Lung (tissue), 12 donors: ENCODE results near the gene CIART. TPM values are rescaled to one million over a fixed set of nuclear protein-coding genes. Genes with fewer than 3 reads are reported as not detected.
A peak's percentile ranks its signal among the peaks of the same experiment; 100 is the strongest.

Experiments used
- ATAC-seq: fragments of 200-7000 bp; cut with Tn5 transposase; one replicate; pipeline ENCODE4 v1.9.1; 2020; ENCODE audit warnings: moderate number of reproducible peaks; ENCODE audit not compliant: insufficient read depth, low FRiP score
- DNase-seq, 3 donors: peaks; one replicate each; pipeline ENCODE4 v3.0.0-alpha.2; 2013 to 2017
- H3K27ac ChIP-seq, 2 donors: one replicate each; pipeline ENCODE4 v1.5.1; 2013; ENCODE audit warnings: mild to moderate bottlenecking in 2 of 2, moderate library complexity in 2 of 2, control low read depth in 1 of 2, inconsistent platforms in 1 of 2, low read depth in 1 of 2, low read length in 1 of 2
- H3K27me3 ChIP-seq, 3 donors: one replicate each; pipeline ENCODE4 v1.5.1; 2013; ENCODE audit warnings: low read length in 2 of 3; ENCODE audit not compliant: control insufficient read depth in 3 of 3, insufficient read depth in 3 of 3
- H3K36me3 ChIP-seq, 4 donors: one replicate each; pipeline ENCODE4 v1.5.1; 2013; ENCODE audit warnings: low read length in 4 of 4, mild to moderate bottlenecking in 1 of 4, moderate library complexity in 1 of 4; ENCODE audit not compliant: control insufficient read depth in 4 of 4, insufficient read depth in 4 of 4
- H3K4me1 ChIP-seq, 5 donors: one replicate each; pipeline ENCODE4 v1.5.1; 2013; ENCODE audit warnings: low read length in 5 of 5, mild to moderate bottlenecking in 2 of 5, moderate library complexity in 1 of 5; ENCODE audit not compliant: control insufficient read depth in 5 of 5, insufficient read depth in 5 of 5
- H3K4me3 ChIP-seq: one replicate; pipeline ENCODE4 v1.5.1; 2013; ENCODE audit warnings: mild to moderate bottlenecking, control low read depth, moderate library complexity
- H3K9ac ChIP-seq, 2 donors: one replicate each; pipeline ENCODE4 v1.5.1; 2013; ENCODE audit warnings: low read length in 2 of 2, control low read depth in 1 of 2; ENCODE audit not compliant: insufficient read depth in 1 of 2
- H3K9me3 ChIP-seq, 4 donors: one replicate each; pipeline ENCODE4 v1.5.1; 2013; ENCODE audit warnings: low read length in 3 of 4, mild to moderate bottlenecking in 1 of 4, moderate library complexity in 1 of 4; ENCODE audit not compliant: control insufficient read depth in 4 of 4, insufficient read depth in 3 of 4
- WGBS, 2 donors: extraction: QIAGEN DNeasy Blood & Tissue Kit; methylation state at CpG; one replicate each; pipeline ENCODE4 v1.1.7; 2013; 5-methylcytosine and 5-hydroxymethylcytosine counted together
- polyA plus RNA-seq, 2 donors: library from polyadenylated mRNA; stranded (reverse); fragments of 200-250 nt; gene quantifications; one replicate each; pipeline ENCODE4 v1.2.1, GENCODE V29; 2013
- total RNA-seq, 2 donors: library from RNA; depleted of rRNA in 1 of 2; stranded (reverse); fragments of >200 nt in 1 of 2; gene quantifications; one replicate each; pipeline ENCODE4 v1.2.1, GENCODE V29; 2014 to 2021
- TF ChIP-seq, protein P1 (sequence below): IDR thresholded peaks from 2 replicates; pipeline ENCODE4 v1.5.1; 2012; ENCODE audit warnings: mild to moderate bottlenecking; ENCODE audit errors: control extremely low read depth, extremely low read depth
- donor health status: control.
- donor health status: control.
- donor health status: Bipolar disorder and iron deficiency.
- donor health status: healthy.
- donor health status: DM: yes; HTN: yes; CAD: no.

Gene CIART
- total and polyA plus RNA-seq, 4 donors, result 1.3 to 8.0 (median 4.9) TPM

DNA sequence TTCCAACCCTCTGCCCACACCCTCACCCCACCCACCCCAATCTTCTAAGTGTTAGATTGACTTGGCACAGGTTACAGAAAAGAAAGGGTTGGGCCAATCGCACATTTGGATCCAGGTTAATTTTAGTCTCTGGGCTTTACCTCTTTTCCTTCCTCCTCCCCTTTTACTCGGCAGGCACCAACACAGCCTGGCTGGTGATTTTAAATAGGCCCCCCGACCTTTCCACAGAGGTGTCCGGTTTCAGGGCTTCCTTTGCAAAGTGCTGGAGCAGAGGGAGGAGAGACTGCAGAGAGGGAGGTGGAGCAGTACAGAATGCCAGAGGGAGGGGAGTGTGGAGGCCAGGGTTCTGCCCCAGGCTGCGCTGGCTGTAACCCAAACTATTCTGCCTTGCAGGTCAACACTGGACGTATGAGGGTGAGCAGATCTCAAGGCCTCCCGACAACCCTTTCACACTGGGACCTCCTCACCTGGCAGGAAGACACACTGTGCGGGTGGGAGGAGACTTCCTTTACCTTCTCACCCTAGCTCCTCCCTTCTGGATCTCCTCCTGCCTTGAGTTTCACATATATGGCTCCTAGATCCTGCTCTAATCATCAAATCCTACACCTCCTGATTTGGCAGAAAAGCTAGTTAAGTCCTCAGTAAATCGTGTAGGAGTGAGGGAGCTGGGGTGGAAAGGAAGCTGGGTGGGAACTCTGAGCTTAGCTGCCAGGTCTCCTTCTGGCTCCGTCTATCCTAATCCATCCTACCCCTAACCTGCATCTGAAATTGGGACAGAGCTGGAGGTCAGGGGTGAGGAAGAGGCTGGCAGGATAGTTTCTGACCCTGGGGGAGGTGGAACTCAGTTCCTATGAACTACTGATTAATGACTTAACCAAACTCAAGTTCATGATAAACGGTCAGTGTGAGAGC is 22.3 kb upstream of the CIART start:
- DNase-seq (peak; percentile 69 to 87 (median 77)), ATAC-seq (peak; percentile 36)
- no peak overlapping the region for H3K4me3 ChIP-seq
- no peaks in the 10 kb centered on the region for H3K9me3 ChIP-seq
- no peaks in the 10 kb centered on the region for H3K27me3 ChIP-seq
- 29 to 47% methylated on average over 11 of the region's 11 CpGs for WGBS, 2 donors
- H3K27ac ChIP-seq, result peak overlapping the region in 1 of 2 donors; percentile 77
- H3K4me1 ChIP-seq, result peaks cover 0 to 49% (median 1%) of the 10 kb centered on the region in 5 donors
- peak overlapping the region in 1 of 2 donors; percentile 57 for H3K9ac ChIP-seq
- TF ChIP-seq, protein P1, sequence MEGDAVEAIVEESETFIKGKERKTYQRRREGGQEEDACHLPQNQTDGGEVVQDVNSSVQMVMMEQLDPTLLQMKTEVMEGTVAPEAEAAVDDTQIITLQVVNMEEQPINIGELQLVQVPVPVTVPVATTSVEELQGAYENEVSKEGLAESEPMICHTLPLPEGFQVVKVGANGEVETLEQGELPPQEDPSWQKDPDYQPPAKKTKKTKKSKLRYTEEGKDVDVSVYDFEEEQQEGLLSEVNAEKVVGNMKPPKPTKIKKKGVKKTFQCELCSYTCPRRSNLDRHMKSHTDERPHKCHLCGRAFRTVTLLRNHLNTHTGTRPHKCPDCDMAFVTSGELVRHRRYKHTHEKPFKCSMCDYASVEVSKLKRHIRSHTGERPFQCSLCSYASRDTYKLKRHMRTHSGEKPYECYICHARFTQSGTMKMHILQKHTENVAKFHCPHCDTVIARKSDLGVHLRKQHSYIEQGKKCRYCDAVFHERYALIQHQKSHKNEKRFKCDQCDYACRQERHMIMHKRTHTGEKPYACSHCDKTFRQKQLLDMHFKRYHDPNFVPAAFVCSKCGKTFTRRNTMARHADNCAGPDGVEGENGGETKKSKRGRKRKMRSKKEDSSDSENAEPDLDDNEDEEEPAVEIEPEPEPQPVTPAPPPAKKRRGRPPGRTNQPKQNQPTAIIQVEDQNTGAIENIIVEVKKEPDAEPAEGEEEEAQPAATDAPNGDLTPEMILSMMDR, result no peak
- H3K36me3 ChIP-seq, result peaks cover 0 to 4% (median 2%) of the 10 kb centered on the region in 4 donors

DNA sequence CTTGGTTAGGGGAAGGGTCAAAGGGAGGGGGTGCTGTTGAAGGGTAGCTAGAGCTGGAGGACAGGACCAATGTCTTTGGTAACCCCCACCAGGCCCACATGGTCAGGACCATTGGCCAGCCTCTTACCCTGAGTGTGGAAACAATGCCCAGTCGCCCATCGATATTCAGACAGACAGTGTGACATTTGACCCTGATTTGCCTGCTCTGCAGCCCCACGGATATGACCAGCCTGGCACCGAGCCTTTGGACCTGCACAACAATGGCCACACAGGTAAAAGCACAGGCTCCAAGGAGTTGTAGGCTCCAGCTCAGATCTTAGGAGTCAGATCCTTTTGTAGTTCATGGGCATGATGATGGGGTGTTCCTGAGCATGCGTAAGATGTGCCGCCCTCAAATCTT is 21.0 kb upstream of the CIART start:
- Histone ChIP-seq H3K4me3 (no peak overlapping the region), H3K4me1 (peaks cover 0 to 41% (median 0%) of the 10 kb centered on the region in 5 donors), H3K27ac (no peak overlapping the region), H3K27me3 (no peaks in the 10 kb centered on the region), H3K9ac (no peak overlapping the region), H3K9me3 (no peaks in the 10 kb centered on the region), H3K36me3 (peaks cover 8 to 16% (median 11%) of the 10 kb centered on the region in 4 donors)
- no peak for DNase-seq
- 91 to 95% methylated on average over 6 of the region's 6 CpGs for WGBS, 2 donors
- ATAC-seq, result no peak
- TF ChIP-seq, protein P1, result no peak

DNA sequence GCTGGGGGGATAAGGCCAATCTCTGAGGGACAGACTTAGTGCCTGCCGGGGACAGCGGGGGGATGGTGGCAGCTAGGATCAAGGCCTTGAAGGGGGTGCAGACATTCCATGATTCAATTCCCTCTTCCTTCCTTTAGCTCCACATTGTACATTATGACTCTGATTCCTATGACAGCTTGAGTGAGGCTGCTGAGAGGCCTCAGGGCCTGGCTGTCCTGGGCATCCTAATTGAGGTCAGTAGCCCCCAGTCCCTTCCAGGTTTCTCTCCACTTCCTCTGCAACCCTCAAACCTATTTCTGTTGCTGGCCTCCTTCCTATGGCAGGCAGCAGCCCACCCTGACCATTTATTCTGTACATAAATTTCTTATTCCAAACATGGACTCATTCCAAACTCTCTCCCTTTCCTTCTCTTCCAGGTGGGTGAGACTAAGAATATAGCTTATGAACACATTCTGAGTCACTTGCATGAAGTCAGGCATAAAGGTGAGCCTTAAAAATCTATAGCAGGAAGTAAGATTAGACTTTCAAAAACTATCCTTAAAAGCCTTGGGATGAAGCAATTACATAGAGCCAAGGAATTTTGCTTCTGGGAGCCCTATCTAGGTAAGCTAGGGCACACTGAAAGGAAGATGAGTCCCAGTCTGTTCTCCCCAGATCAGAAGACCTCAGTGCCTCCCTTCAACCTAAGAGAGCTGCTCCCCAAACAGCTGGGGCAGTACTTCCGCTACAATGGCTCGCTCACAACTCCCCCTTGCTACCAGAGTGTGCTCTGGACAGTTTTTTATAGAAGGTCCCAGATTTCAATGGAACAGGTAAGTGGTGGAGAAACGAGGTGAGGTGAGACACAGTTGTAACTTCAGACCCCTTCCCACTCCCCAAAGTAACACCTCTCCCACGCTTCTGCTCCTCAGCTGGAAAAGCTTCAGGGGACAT is 19.7 kb upstream of the CIART start:
- Histone ChIP-seq H3K4me3 (no peak overlapping the region), H3K36me3 (peaks cover 11 to 25% (median 19%) of the 10 kb centered on the region in 4 donors), H3K4me1 (peaks cover 3 to 34% (median 7%) of the 10 kb centered on the region in 5 donors), H3K27ac (no peak overlapping the region), H3K27me3 (no peaks in the 10 kb centered on the region), H3K9ac (no peak overlapping the region), H3K9me3 (no peaks in the 10 kb centered on the region)
- WGBS, 2 donors, result 84 to 85% methylated on average over 6 of the region's 6 CpGs
- DNase-seq (no peak), ATAC-seq (no peak)
- TF ChIP-seq, protein P1, result no peak
